Right atrium auricular region (tissue), 2 donors: ENCODE results near the gene ZBP1. TPM values are rescaled to one million over a fixed set of nuclear protein-coding genes. Genes with fewer than 3 reads are reported as not detected.

Source experiments
- DNase-seq: peaks from one replicate; pipeline ENCODE4 v3.0.0-alpha.2; 2019; ENCODE audit warnings: low spot score
- H3K27ac ChIP-seq, 2 donors: fragments of 200-600 bp; sonication (generic); 1 replicate in 1 of 2; 2 replicates in 1 of 2; pipeline ENCODE4 v1.5.1; 2016 to 2019
- H3K27me3 ChIP-seq, 2 donors: fragments of 200-600 bp; sonication (generic); one replicate each; pipeline versions ENCODE4 v1.5.1 to v1.6.0; 2017 to 2019
- H3K36me3 ChIP-seq: fragments of 200-600 bp; sonication (generic); one replicate; pipeline ENCODE4 v1.5.1; 2016
- H3K4me1 ChIP-seq, 2 donors: fragments of 200-600 bp; sonication (generic); one replicate each; pipeline versions ENCODE4 v1.5.1 to v1.6.0; 2017 to 2019
- H3K4me3 ChIP-seq, 2 donors: fragments of 200-600 bp; sonication (generic); 1 replicate in 1 of 2; 2 replicates in 1 of 2; pipeline ENCODE4 v1.5.1; 2017 to 2019; ENCODE audit warnings: mild to moderate bottlenecking in 1 of 2, moderate library complexity in 1 of 2
- H3K9me3 ChIP-seq, 2 donors: fragments of 200-600 bp; sonication (generic); one replicate each; pipeline ENCODE4 v1.5.1; 2019
- CTCF ChIP-seq, 2 donors: fragments of 200-600 bp; sonication (generic); IDR thresholded peaks; one replicate each; pipeline ENCODE4 v1.5.1; 2019; ENCODE audit warnings: antibody characterized with exemption in 2 of 2
- total RNA-seq, 2 donors: library from RNA; depleted of rRNA; stranded (reverse); fragments of >200 nt; gene quantifications; one replicate each; pipeline ENCODE4 v1.1.0, GENCODE V29; 2016

Gene ZBP1
- total RNA-seq, 2 donors from 2014 or later: not detected

GRCh38 chr20:57567471-57568079, 52.7 kb downstream of the ZBP1 start:
- no peak overlapping the region for H3K27ac ChIP-seq
- DNase-seq: no peak
- H3K4me3 ChIP-seq: no peak overlapping the region
- no peaks in the 10 kb centered on the region for H3K4me1 ChIP-seq
- no peak for TF ChIP-seq CTCF (IDR thresholded peaks at IDR 0.05)
- H3K27me3 ChIP-seq: no peaks in the 10 kb centered on the region
- no peaks in the 10 kb centered on the region for H3K36me3 ChIP-seq
- H3K9me3 ChIP-seq: no peaks in the 10 kb centered on the region

GRCh38 chr20:57566803-57567459, 53.3 kb downstream of the ZBP1 start:
- Histone ChIP-seq H3K4me3 (no peak overlapping the region), H3K4me1 (no peaks in the 10 kb centered on the region), H3K27me3 (no peaks in the 10 kb centered on the region), H3K36me3 (no peaks in the 10 kb centered on the region), H3K9me3 (no peaks in the 10 kb centered on the region), H3K27ac (no peak overlapping the region)
- TF ChIP-seq CTCF (IDR thresholded peaks at IDR 0.05): no peak
- no peak for DNase-seq

DNA sequence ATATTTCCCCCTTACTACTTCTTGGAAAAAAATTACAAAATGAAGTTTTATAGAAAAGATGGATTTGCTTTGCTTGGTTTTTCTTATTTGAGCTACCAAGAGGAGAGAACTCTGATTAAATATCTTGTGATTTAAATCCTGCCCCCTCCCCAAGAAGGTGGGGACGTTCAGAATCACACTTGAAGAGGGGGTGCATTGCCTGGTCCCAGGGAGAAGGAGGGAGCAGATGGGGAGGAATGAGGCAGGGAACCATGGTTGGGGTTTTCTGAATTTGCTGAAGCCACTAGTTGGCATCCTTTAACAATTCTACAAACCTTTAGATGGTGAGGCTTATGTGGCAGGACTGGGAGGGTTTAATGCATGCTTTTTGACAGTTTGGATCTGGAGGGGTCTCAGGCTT, 53.8 kb downstream of the ZBP1 start:
- Histone ChIP-seq H3K4me1 (no peaks in the 10 kb centered on the region), H3K27me3 (no peaks in the 10 kb centered on the region), H3K9me3 (no peaks in the 10 kb centered on the region), H3K4me3 (no peak overlapping the region), H3K27ac (no peak overlapping the region), H3K36me3 (no peaks in the 10 kb centered on the region)
- no peak for TF ChIP-seq CTCF (IDR thresholded peaks at IDR 0.05)
- no peak for DNase-seq

DNA sequence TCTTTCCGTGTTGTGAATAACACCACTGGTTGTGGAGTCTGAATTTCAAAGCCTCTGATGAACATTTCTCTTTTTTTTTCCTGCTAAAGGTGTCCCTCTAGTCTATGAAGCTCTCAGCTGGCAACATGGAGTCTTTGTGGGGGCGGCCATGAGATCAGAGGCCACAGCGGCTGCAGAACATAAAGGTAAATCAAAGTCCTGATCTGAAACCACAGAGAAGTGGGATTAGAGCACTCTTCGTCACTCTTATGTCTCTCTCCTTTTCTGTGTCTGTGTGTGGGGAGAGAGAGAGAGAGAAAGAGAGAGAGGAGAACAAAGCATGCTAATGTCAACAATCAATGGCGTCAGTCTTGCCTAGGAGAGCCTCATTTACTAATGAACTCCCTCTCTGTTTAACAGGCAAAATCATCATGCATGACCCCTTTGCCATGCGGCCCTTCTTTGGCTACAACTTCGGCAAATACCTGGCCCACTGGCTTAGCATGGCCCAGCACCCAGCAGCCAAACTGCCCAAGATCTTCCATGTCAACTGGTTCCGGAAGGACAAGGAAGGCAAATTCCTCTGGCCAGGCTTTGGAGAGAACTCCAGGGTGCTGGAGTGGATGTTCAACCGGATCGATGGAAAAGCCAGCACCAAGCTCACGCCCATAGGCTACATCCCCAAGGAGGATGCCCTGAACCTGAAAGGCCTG, 55.1 kb downstream of the ZBP1 start:
- no peak for DNase-seq
- Histone ChIP-seq H3K36me3 (no peaks in the 10 kb centered on the region), H3K27me3 (no peaks in the 10 kb centered on the region), H3K27ac (no peak overlapping the region), H3K9me3 (no peaks in the 10 kb centered on the region), H3K4me3 (no peak overlapping the region), H3K4me1 (no peaks in the 10 kb centered on the region)
- no peak for TF ChIP-seq CTCF (IDR thresholded peaks at IDR 0.05)

DNA sequence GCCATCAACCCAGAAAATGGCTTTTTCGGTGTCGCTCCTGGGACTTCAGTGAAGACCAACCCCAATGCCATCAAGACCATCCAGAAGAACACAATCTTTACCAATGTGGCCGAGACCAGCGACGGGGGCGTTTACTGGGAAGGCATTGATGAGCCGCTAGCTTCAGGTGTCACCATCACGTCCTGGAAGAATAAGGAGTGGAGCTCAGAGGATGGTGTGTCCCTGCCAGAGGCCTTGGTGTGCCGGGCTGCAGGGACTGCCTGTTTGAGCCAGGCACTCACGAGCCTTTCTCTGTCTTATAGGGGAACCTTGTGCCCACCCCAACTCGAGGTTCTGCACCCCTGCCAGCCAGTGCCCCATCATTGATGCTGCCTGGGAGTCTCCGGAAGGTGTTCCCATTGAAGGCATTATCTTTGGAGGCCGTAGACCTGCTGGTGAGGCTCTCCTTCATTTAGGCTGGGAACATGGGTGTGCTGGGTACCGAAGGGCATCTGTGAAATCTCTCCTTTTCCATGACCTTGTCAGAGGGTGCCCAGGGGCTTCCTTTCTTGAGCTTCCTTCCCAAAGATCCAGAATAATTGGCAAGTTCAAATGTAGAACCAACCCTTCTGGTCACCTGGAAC, 55.9 kb downstream of the ZBP1 start:
- no peak for TF ChIP-seq CTCF (IDR thresholded peaks at IDR 0.05)
- H3K4me3 ChIP-seq: no peak overlapping the region
- DNase-seq: no peak
- H3K27me3 ChIP-seq: no peaks in the 10 kb centered on the region
- H3K4me1 ChIP-seq: no peaks in the 10 kb centered on the region
- no peak overlapping the region for H3K27ac ChIP-seq
- no peaks in the 10 kb centered on the region for H3K9me3 ChIP-seq
- H3K36me3 ChIP-seq: no peaks in the 10 kb centered on the region
